Measurements from ENCODE around the gene SPTLC3.

DNA sequence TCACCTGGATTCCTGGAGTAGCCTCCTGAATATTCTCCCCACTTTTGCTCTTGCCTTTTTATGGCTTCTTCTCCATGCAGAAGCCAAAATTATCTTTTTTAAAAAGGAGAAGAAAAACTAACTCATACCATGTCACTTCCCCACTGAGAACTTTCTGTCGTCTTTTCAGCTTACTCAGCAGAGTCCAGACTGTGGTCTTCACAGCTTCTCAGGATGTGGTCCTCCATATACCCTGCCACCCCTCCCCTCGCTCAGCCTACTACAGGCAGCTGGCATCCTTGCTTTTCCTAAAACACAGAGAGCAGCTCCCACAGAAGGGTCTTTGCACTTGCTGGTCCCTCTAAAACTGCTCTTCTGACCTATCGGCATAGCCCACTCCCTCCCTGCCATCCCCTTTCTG, 122.9 kb downstream of the SPTLC3 start:
- TF ChIP-seq GATA3 (IDR thresholded peaks at IDR 0.05; ENCODE audit: low read depth, low read length) (no peak), GATA2 (IDR thresholded peaks at IDR 0.05; ENCODE audit: low read depth, low read length) (no peak)

Measured in SH-SY5Y (cell line).